HepG2 (cell line): ENCODE measurements around the gene LMNA. TPM values are rescaled to one million over a fixed set of nuclear protein-coding genes. Genes with fewer than 3 reads are reported as not detected.
A peak's percentile ranks its signal among the peaks of the same experiment; 100 is the strongest.

Source experiments
- ADNP ChIP-seq: sonication (generic); formaldehyde crosslinking; IDR thresholded peaks from 2 replicates; pipeline ENCODE4 v1.4.0; 2020; ENCODE audit warnings: missing genetic modification reagents
- ATF3 ChIP-seq: sonication (generic); formaldehyde crosslinking; IDR thresholded peaks from 2 replicates; pipeline ENCODE4 v1.4.0; 2020; ENCODE audit warnings: missing genetic modification reagents
- HNF1B ChIP-seq: sonication (generic); formaldehyde crosslinking; IDR thresholded peaks from 2 replicates; pipeline ENCODE4 v1.5.1; 2020; ENCODE audit warnings: mild to moderate bottlenecking, moderate library complexity, missing genetic modification reagents
- THAP11 ChIP-seq: IDR thresholded peaks from 2 replicates; pipeline ENCODE4 v1.6.1; 2016; ENCODE audit warnings: missing biosample characterization, missing genetic modification reagents
- ZNF232 ChIP-seq: sonication (generic); formaldehyde crosslinking; IDR thresholded peaks from 2 replicates; pipeline ENCODE4 v1.4.0; 2020; ENCODE audit warnings: missing genetic modification reagents, borderline replicate concordance
- ZNF513 ChIP-seq: sonication (generic); formaldehyde crosslinking; conservative IDR thresholded peaks from 2 replicates; pipeline ENCODE4 v1.5.0; 2020; ENCODE audit warnings: missing genetic modification reagents
- ZZZ3 ChIP-seq: sonication (generic); formaldehyde crosslinking; IDR thresholded peaks from 2 replicates; pipeline ENCODE4 v1.4.0; 2020; ENCODE audit warnings: missing genetic modification reagents, mild to moderate bottlenecking, borderline replicate concordance
- polyA plus RNA-seq, 8 experiments: library from polyadenylated mRNA; depleted of rRNA in 3 of 8; stranded (reverse) in 7 of 8; unstranded in 1 of 8; fragments of >200 nt; fragmentation: Illumina TruSeq in 4 of 8; extraction: Trizol in 4 of 8; gene quantifications; 2 replicates each; pipeline versions ENCODE4 v1.2.1 to v1.2.3, GENCODE V29; 2011 to 2016; ENCODE audit warnings: low read depth in 4 of 8, missing spikeins in 1 of 8, mixed read lengths in 1 of 8; ENCODE audit not compliant: insufficient read depth in 1 of 8
- total RNA-seq, 5 experiments: library from RNA; depleted of rRNA; stranded (reverse); fragments of >200 nt; fragmentation: Illumina TruSeq; extraction: Trizol; gene quantifications; 2 replicates each; pipeline ENCODE4 v1.2.3, GENCODE V29; 2016; ENCODE audit warnings: low read depth in 1 of 5
- TF ChIP-seq, protein P1 (sequence below): sonication (generic); formaldehyde crosslinking; IDR thresholded peaks from 2 replicates; pipeline ENCODE4 v1.8.0; 2022; ENCODE audit warnings: mild to moderate bottlenecking, missing genetic modification reagents; ENCODE audit not compliant: insufficient replicate concordance
- TF ChIP-seq, protein P2 (sequence below): sonication (generic); formaldehyde crosslinking; IDR thresholded peaks from 2 replicates; pipeline ENCODE4 v1.4.0; 2020; ENCODE audit warnings: missing genetic modification reagents, borderline replicate concordance
- TF ChIP-seq, protein P3 (sequence below): sonication (generic); formaldehyde crosslinking; IDR thresholded peaks from 2 replicates; pipeline ENCODE4 v1.4.0; 2020; ENCODE audit warnings: mild to moderate bottlenecking, missing genetic modification reagents

Gene LMNA
- total and polyA plus RNA-seq, 2 of the 13 experiments (the other 11 are each of a cell fraction or from before 2014, with no cell fraction given) = 107 to 225 TPM

DNA sequence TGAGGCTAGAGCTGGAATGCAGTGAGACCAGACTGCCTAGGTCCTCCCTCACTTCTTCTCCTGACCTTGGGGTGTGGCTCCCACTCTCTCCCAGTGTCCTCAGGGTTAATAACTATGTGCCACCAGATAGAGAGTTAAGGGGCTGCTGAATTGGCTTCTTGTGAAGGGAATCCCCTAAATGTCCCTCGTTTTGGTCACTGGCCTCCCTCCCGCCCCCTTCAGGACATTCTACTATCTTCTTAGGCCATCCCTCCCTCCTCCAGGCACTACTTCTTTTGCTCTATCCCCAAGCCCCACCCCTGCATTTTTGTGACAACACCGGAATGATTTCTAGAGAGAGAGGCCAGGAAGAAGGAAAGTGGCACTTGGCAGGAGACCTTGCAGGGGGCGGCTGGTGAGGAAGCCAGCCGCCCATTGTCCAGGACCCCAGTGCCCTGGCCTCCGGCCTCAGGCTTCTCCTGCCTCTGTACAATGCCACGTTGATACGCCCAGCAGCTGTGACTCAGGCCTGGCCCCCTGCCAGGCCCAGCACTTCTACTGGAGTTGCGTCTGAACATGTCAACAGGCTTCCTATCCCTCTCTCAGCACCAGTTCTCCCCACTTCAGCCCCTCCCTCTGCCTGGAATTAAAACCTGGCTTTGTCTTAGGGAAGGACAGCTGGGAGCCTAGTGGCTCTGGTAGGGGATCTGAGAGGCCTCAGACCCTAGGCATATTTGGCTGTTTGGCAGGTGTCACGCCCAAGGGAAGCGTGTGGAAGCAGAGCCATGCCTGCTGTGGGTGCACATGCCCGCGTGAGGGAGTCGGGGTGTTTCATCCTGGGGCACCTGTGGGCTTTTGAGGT, 9.1 kb downstream of the LMNA start (continued):
- TF ChIP-seq ZNF513 (CRISPR knock-in tag) (no peak), ZNF232 (CRISPR knock-in tag) (no peak), HNF1B (peak; percentile 55), ZZZ3 (CRISPR knock-in tag) (no peak), ADNP (CRISPR knock-in tag) (no peak), THAP11 (peak; percentile 52), ATF3 (CRISPR knock-in tag) (no peak)
- TF ChIP-seq, protein P1, sequence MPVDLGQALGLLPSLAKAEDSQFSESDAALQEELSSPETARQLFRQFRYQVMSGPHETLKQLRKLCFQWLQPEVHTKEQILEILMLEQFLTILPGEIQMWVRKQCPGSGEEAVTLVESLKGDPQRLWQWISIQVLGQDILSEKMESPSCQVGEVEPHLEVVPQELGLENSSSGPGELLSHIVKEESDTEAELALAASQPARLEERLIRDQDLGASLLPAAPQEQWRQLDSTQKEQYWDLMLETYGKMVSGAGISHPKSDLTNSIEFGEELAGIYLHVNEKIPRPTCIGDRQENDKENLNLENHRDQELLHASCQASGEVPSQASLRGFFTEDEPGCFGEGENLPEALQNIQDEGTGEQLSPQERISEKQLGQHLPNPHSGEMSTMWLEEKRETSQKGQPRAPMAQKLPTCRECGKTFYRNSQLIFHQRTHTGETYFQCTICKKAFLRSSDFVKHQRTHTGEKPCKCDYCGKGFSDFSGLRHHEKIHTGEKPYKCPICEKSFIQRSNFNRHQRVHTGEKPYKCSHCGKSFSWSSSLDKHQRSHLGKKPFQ = peak; percentile 16
- TF ChIP-seq, protein P2, sequence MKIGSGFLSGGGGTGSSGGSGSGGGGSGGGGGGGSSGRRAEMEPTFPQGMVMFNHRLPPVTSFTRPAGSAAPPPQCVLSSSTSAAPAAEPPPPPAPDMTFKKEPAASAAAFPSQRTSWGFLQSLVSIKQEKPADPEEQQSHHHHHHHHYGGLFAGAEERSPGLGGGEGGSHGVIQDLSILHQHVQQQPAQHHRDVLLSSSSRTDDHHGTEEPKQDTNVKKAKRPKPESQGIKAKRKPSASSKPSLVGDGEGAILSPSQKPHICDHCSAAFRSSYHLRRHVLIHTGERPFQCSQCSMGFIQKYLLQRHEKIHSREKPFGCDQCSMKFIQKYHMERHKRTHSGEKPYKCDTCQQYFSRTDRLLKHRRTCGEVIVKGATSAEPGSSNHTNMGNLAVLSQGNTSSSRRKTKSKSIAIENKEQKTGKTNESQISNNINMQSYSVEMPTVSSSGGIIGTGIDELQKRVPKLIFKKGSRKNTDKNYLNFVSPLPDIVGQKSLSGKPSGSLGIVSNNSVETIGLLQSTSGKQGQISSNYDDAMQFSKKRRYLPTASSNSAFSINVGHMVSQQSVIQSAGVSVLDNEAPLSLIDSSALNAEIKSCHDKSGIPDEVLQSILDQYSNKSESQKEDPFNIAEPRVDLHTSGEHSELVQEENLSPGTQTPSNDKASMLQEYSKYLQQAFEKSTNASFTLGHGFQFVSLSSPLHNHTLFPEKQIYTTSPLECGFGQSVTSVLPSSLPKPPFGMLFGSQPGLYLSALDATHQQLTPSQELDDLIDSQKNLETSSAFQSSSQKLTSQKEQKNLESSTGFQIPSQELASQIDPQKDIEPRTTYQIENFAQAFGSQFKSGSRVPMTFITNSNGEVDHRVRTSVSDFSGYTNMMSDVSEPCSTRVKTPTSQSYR (CRISPR knock-in tag) = no peak
- TF ChIP-seq, protein P3, sequence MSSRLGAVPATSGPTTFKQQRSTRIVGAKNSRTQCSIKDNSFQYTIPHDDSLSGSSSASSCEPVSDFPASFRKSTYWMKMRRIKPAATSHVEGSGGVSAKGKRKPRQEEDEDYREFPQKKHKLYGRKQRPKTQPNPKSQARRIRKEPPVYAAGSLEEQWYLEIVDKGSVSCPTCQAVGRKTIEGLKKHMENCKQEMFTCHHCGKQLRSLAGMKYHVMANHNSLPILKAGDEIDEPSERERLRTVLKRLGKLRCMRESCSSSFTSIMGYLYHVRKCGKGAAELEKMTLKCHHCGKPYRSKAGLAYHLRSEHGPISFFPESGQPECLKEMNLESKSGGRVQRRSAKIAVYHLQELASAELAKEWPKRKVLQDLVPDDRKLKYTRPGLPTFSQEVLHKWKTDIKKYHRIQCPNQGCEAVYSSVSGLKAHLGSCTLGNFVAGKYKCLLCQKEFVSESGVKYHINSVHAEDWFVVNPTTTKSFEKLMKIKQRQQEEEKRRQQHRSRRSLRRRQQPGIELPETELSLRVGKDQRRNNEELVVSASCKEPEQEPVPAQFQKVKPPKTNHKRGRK (CRISPR knock-in tag) = no peak
